Astrocyte of the cerebellum (primary cell): ENCODE data around the gene SMIM35.

ENCODE experiments used
- DNase-seq: peaks from one replicate; pipeline ENCODE4 v3.0.0-alpha.2; 2011; ENCODE audit warnings: low read depth
- H3K4me3 ChIP-seq: 2 replicates; pipeline ENCODE4 v1.5.1; 2011; ENCODE audit warnings: mild to moderate bottlenecking, low read depth, low read length, moderate library complexity
- in situ Hi-C: cut with HindIII; loops from 2 replicates; pipeline ENCODE4 v1.10.0; 2017; ENCODE audit warnings: low sequenced_read_pairs
- TF ChIP-seq, protein P1 (sequence below): IDR thresholded peaks from 2 replicates; pipeline ENCODE4 v1.5.1; 2012; ENCODE audit warnings: low read length, low read depth, moderate library complexity, mild to moderate bottlenecking; ENCODE audit errors: missing control alignments

SMIM35 gene

DNA sequence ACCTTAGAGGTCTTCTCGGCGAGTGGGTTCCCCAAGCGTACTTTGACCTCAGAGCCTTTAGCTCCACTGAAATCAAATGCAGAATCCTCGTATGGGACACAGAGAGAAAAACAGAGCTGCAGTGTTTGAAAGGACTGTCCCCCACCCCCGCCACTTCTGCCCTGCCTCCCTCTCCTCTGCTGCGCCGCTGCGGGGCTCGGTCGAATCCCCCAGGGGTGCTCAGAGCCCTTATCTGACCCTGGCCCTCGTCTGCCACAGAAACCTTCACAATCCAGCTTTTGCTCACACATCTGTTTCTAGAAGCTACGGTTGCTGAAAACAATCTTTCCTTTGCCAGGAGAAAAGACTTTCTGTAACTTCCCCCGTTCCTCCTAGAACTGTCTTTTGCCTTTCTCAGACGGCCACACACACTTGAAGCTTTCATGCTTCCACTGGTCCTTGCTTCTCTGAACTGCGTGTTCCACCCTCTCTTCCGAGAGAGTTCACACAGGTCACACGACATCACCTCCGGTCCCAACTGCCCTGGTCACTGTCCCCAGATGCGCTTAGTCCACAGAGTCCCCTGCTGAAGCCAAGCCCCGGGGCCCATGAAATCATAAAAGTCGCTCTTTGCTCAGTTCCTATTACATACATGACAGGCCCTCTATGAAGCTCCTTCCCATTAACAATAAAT, 3.7 kb downstream of the SMIM35 start:
- H3K4me3 ChIP-seq: no peak overlapping the region
- no peak for DNase-seq
- TF ChIP-seq, protein P1, sequence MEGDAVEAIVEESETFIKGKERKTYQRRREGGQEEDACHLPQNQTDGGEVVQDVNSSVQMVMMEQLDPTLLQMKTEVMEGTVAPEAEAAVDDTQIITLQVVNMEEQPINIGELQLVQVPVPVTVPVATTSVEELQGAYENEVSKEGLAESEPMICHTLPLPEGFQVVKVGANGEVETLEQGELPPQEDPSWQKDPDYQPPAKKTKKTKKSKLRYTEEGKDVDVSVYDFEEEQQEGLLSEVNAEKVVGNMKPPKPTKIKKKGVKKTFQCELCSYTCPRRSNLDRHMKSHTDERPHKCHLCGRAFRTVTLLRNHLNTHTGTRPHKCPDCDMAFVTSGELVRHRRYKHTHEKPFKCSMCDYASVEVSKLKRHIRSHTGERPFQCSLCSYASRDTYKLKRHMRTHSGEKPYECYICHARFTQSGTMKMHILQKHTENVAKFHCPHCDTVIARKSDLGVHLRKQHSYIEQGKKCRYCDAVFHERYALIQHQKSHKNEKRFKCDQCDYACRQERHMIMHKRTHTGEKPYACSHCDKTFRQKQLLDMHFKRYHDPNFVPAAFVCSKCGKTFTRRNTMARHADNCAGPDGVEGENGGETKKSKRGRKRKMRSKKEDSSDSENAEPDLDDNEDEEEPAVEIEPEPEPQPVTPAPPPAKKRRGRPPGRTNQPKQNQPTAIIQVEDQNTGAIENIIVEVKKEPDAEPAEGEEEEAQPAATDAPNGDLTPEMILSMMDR: no peak
- in situ Hi-C loops: no loop called here

DNA sequence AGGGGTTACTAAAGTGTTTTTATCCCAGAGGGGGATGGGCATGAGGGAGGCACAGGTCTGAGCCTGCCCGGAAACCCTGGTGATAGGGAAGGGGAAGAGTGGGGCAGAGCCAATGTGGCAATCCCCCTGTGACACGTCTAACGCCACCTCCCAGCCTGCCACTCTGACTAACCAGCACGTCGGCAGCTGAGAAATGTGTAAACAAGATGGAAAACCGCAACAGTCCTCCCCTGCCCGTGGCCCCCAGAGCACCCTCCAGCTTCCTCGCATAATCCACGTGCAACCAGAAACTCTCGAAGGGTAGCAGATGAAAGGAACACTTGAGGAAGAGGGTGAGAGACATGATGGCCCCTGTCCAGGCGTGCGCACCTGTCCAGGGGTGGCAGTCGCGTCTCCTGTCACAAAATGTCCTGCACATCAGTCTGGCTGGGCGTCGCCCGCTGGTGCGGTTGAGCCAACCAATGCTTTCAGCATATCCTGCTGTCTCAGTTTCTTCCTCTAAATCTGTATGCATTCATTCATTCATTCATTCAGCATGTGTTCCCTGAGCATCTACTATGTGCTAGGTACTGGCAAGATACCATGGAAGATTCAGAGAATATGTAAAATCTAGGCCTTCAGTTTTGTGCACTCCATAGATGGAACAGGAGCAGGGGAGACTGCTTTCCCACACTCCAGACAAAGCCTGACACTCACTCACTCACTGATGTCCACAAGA, 5.4 kb downstream of the SMIM35 start:
- DNase-seq: no peak
- in situ Hi-C loops: no loop called here
- no peak overlapping the region for H3K4me3 ChIP-seq
- TF ChIP-seq, protein P1: no peak

DNA sequence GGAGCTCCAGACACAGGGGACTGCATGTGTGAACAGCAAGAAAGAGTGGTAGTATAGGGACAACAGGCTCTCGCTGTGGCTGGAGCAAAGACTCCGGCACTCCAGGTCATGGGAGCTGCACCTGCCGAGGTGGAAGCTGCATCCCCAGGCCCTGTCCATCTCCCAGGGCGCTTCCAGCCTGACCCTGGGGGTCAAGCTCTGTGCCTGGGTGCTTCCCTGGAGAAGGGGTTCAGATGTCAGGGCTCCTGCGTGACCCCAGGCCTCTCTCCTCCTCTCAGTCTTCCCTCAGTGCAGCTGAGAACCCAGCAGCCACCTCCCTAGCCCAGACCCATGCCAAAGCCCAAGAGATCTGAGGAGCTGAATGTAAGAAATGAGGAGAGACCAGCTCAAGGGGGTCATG, 6.5 kb downstream of the SMIM35 start:
- no peak overlapping the region for H3K4me3 ChIP-seq
- TF ChIP-seq, protein P1: no peak
- in situ Hi-C loops: no loop called here
- no peak for DNase-seq

DNA sequence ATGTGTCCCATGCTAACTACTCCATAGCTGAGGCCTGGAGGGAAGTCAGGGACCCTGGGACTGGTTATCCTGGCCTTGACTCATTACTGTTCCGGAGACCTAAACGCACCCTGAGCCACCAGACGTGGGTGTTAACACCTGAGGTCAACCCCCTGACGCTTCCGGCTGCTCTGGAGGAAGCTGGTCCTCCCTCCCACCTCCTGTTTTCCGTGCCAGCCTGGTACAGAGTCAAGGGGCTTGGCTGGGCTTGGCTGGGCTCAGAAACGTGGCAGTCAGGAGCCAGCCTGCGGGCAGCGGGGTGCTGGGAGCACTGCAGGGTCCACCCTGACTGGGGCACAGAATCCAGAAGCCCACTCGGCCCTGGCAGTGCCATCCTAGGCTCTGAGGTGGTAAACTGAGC, 7.3 kb downstream of the SMIM35 start:
- in situ Hi-C loops: no loop called here
- TF ChIP-seq, protein P1: no peak
- H3K4me3 ChIP-seq: no peak overlapping the region
- DNase-seq: no peak

DNA sequence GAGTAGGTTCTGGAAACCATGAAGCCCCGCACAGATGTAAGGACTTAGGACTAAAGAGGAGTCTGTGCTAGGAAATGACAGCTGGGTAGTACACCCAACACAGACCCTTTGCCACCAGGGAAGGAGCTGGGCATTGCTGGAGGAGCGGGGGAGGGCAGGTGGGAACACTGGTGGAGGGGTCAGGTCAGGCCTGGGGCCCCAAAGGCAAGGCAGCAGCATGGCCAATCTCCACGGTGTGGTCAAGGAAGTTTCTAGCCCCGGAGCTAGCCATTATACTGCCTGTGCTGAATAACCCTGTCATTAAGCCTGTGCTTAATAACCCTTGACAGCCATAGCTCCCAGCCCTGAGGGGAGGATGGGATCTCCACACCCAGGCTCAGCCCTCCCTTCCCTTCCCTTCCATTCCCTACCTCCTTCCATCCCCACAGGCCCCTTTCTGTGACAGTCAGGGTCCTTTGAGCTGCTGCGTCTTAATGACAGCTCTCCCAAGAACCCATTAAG, 7.8 kb downstream of the SMIM35 start:
- TF ChIP-seq, protein P1: no peak
- no peak for DNase-seq
- H3K4me3 ChIP-seq: no peak overlapping the region
- in situ Hi-C loops: no loop called here

DNA sequence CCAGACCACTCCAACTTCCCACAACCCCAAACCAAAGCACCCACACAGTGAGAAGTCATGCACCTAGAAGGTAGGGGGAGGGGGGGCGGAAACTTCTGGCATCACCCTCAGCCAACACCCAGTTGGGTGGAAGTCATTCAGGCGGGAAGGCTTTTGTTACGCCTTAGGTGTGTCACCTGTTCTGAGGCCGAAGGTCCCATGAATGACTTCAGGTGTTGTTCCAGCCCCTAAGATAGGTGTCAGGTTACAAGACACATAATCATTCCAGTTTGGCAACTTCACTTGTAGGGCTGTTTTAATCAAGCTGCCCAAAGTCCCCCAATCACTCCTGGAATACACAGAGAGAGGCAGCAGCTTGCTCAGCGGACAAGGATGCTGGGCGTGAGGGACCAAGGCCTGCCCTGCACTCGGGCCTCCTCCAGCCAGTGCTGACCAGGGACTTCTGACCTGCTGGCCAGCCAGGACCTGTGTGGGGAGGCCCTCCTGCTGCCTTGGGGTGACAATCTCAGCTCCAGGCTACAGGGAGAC, 9.9 kb downstream of the SMIM35 start, which contains the start of gene TMPRSS4:
Gene TMPRSS4 (plus strand): TSS at position 325 of the 528 bp plus-strand sequence. CDS start 225 bp downstream, outside the sequence.
- DNase-seq: no peak
- H3K4me3 ChIP-seq: no peak within 1 kb of the TSS
- in situ Hi-C loops: no loop called here
- TF ChIP-seq, protein P1: no peak
